GM19035 (cell line): ENCODE data around the gene CYP2E1.
"Not testable (repeated sequence)": the region's sequence is repeated elsewhere in the genome, so short reads cannot be mapped to it uniquely, and the experiment has no call there.

Source experiments
- ATAC-seq: cut with Tn5 transposase; IDR thresholded peaks from one replicate; pipeline ENCODE4 v1.9.1; 2021; ENCODE audit not compliant: unreplicated experiment

Gene CYP2E1

GRCh38 chr10:133526957-133527588 lies at the start of gene CYP2E1:
CYP2E1 (plus strand) TSS chr10:133527363; CDS start chr10:133527396, 33 bp downstream.
- ATAC-seq: no peak

DNA sequence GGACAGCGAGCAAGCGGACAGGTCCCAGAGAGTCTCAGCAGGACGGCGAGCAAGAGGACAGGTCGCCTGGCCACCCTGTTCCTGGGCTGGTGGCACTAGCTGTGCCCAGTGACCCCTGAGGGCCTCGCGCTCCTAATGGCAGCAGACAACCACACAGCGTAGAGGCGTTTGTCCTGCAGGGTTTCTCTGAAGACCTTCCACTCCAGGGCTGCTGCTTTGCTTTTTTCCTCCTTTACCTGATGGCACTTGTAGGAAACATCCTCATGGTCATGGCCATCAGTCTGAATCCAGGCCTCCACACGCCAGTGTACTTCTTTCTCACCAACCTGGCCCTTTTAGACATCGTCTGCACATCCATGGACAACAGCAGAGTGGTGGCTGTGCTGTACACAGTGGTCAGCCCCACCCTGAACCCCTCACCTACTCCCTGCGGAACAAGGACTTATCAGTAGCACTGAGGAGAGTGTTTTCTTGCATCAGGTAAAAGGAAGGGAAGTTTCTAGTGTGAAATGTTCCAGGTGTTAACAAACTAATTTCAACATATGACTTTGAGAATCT lies 46.0 kb upstream of the CYP2E1 start:
- no peak for ATAC-seq

DNA sequence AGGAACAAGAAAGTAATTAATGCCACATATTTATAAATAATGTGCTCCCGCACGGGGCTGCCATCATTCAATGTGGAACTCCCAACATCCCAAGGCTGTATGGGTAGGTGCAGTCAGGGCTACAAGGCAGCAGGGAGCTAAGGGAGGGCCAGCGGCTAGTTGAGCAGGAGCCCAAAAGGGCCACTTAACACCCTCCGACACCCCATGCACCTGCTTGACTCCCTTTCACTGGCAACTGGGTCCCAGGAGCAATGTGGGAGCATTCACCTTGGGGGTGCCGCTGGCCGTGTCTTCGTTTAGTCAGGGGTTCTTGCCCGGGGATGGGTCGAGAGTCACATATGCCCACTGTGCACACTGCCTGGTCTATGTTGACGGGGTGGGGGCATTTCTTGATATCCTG lies 45.5 kb upstream of the CYP2E1 start:
- no peak for ATAC-seq

DNA sequence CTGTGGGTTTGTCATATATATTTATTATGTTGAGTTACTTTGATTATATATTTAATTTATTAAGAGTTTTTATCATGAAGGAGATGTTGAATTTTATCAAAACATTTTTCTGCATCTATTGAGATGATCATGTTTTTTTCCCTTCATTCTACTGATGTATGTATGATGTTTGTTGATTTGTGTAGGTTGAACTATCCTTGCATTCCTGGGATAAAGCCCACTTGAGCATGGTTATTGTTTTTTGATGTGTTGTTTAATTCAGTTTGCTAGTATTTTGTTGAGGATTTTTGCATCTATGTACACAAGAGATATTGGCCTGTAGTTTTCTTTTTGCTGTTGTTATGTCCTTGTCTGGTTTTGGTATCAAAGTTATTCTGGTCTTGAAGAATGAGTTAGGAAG lies 42.3 kb upstream of the CYP2E1 start:
- ATAC-seq: no peak

DNA sequence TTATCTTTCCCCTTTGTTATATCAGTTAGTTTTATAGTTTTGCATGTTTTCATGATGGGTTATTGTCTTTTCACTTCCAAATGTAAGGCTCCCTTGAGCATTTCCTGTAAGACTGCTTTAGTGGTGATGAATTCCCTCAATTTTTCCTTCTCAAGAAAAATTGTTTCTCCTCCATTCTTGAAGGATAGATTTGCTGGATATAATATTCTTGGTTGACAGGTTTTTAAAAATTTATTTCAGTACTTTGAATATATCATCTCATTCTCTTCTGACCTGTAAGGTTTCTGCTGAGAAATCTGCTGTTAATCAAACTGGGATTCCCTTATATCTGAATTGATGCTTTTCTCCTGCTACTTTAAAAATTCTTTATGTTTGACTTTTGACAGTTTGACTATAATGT lies 40.1 kb upstream of the CYP2E1 start:
- ATAC-seq: no peak

- no peak for ATAC-seq
These were observed 38.8 kb upstream of the CYP2E1 start for GRCh38 chr10:133488354-133488753.

DNA sequence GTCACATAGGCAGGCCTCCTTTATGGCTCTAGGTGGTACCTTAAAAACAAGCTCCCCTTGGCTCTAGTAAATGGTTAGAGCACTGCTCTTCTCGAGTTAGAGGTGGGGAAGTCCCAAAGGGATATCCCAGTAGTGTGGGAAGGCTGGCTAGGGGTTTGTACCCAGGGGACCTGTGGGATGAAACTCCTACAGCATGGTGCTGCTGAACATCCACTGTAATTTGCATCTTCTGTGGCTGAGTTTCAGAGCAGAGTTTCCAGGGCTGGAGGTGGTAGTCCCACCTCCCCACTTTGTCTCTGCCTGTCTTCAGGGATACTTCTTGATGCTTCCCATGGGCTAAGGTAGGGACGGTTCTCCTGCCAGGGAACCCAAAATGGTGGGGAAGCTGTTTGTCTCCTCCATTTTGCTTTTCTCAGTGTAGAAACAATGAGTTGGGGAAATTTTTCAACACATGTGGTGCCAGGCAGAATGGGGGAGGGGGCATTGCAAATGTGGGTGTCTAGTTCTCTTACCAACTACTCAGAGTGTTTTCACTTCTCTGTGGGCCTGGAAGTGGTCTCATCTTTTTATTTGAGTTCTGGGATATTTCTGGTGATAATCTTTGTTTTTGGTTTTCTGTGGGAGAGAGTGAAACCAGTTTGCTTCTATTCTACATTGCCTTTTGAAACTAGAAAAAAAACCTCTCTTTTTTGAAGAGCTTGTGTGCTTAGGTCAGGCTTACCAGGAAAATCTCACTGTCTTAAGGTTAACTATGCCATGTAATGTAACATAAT lies 37.2 kb upstream of the CYP2E1 start:
- ATAC-seq: no peak

- ATAC-seq: not testable (repeated sequence)
These were observed 33.6 kb upstream of the CYP2E1 start for GRCh38 chr10:133493562-133493961.

- ATAC-seq: not testable (repeated sequence)
These were observed 29.8 kb upstream of the CYP2E1 start for GRCh38 chr10:133497363-133497762.

- ATAC-seq: not testable (repeated sequence)
These were observed 28.0 kb upstream of the CYP2E1 start for GRCh38 chr10:133499176-133499575.

DNA sequence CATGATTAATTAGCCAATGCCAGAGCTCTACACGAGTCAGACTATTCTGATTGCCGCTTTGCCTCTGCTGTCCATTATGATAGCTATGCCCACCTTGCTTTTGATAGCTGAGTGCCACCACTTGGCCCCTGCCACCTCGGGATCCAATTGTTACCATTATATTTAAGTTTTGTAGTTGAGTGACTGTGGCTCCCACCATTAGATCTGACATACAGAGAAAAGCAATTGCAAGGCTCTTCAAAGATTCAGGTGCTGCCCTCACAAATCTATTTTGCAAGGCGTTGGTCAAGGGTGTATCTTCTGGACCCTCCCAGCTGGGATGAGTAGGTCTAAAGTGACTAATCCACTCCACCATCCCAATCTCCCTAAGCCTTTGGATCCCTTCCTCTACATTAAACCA lies 26.3 kb upstream of the CYP2E1 start:
- ATAC-seq: not testable (repeated sequence)

DNA sequence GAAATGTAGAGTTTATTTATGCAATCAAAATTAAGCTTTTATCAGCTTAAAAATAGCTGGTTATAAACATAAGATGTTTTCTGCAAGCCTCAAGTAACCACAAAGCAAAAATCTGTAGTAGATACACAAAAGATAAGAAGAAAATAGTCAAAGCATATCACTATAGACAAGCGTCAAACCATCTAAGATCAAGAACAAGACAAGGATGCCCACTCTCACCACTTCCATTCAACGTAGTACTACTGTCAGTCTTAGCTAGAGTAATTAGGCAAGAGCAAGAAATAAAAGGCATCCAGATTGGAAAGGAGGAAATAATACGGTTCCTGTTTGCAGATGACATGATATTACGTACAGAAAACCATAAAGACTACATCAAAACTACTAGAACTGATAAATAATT lies 17.5 kb upstream of the CYP2E1 start:
- no peak for ATAC-seq

DNA sequence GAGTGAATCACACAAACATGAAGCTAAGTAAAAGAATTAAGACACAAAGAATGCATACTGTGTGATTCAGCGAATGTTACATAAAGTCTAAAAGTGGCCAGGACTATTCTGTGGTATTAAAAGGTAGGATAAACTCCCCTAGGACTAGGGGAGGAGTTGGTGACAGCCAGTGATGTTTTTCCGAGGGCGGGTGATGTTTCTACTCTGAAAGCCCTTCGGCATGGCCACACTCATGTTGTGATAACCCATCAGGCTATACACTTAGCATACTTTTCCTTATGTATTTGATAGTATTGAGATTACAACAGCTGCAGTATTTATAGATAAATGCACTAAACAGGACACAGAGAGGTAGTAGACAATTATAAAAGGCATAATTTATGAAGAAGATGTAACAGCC lies 15.8 kb upstream of the CYP2E1 start:
- ATAC-seq: no peak

GRCh38 chr10:133511907-133512528 lies 15.1 kb upstream of the CYP2E1 start:
- no peak for ATAC-seq

DNA sequence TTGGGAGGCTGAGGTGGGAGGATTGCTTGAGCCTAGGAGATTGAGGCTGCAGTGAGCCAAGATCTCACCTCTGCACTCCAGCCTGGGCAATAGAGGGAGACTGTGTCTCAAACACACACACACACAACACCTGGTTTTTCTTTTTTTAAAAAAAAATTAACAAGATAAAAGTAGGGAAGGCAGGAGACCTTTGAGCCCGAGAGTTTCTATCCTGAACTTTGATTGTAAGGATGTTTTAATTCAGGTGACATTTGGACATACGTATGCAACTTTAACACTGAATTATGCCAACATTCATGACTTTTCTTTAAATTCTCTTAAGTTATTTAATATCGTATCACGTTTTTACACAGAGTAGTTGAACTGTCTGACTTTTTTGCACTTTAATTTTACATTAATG lies 11.7 kb upstream of the CYP2E1 start:
- ATAC-seq: no peak

- ATAC-seq: no peak
These were observed 11.1 kb upstream of the CYP2E1 start for GRCh38 chr10:133516057-133516456.

DNA sequence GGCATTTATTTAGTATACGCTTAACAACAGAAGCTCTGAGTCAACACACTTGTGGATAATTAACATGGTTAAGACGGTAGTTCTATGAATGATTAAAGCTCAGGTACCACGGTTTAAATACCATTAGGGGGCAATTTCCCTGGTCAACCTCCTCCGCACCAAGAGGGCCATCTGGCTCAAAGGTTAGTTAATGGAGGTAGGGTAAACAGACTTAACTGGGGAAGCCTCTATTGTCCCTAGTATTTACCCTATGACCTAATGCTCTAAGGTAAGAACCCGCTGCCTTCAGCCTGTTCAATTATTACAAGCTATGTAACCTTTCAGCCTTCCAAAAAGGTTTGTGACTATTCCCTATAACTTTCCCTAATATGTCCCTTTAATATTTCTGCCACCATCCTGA lies 8.6 kb upstream of the CYP2E1 start:
- ATAC-seq: not testable (repeated sequence)

- ATAC-seq: peak; percentile 84
These were observed 6.9 kb upstream of the CYP2E1 start for GRCh38 chr10:133520193-133520738.

GRCh38 chr10:133523631-133524203 lies 3.4 kb upstream of the CYP2E1 start:
- ATAC-seq: no peak

DNA sequence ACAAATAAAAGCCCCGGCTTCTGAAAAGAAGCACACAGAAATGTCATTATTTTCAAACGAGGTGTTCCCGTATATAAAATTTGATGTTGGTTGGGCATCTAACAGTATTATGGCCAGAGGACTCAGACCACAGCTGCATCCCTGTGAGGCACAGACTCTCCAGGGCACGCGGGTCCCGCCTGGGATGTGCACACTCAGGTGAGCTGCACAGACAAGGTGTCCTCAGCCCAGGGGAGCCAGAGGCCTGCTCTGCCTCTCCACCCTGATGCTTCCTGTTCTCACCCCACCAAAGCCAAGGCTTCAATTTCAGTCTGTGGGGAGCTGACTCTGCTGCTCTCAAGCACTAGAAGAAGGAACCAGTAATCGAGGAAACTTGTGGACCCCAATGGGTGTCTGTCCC lies 1.7 kb upstream of the CYP2E1 start:
- ATAC-seq: no peak

GRCh38 chr10:133527771-133528271 lies 658 bp downstream of the CYP2E1 start:
- ATAC-seq: no peak
